ENCODE measurements around the gene UQCRC2.
"Not testable (repeated sequence)": the region's sequence is repeated elsewhere in the genome, so short reads cannot be mapped to it uniquely, and the experiment has no call there.

UQCRC2 gene

GRCh38 chr16:22013486-22013885 lies 60.3 kb downstream of the UQCRC2 start:
- DNase-seq: no peak

GRCh38 chr16:22014271-22014873 lies 61.2 kb downstream of the UQCRC2 start:
- DNase-seq: no peak

GRCh38 chr16:22016927-22017326 lies 63.8 kb downstream of the UQCRC2 start:
- DNase-seq: no peak

GRCh38 chr16:22018559-22018958 lies 65.4 kb downstream of the UQCRC2 start:
- DNase-seq: no peak

GRCh38 chr16:22022151-22022550 lies 69.0 kb downstream of the UQCRC2 start:
- DNase-seq: no peak

- no peak for DNase-seq
Measured at GRCh38 chr16:22023505-22023904, 70.3 kb downstream of the UQCRC2 start.

- not testable (repeated sequence) for DNase-seq
Measured at GRCh38 chr16:22024785-22025184, 71.6 kb downstream of the UQCRC2 start.

GRCh38 chr16:22027633-22028032 lies 74.5 kb downstream of the UQCRC2 start:
- DNase-seq: no peak

GRCh38 chr16:22029632-22030031 lies 76.5 kb downstream of the UQCRC2 start:
- DNase-seq: no peak

GRCh38 chr16:22030087-22030812 lies 77.1 kb downstream of the UQCRC2 start:
- no peak for DNase-seq

- DNase-seq: no peak
Measured at GRCh38 chr16:22031483-22032083, 78.4 kb downstream of the UQCRC2 start.

Data from NCI-H1694 (cell line).